MM.1S (cell line): ENCODE measurements around the gene ADGRE1.

Experiments used
- DNase-seq: peaks from one replicate; pipeline ENCODE4 v3.0.0-alpha.2; 2015
- H2AFZ ChIP-seq: fragments of 300-600 bp; sonication (generic); 2 replicates; pipeline ENCODE4 v1.6.0; 2016; ENCODE audit warnings: antibody characterized with exemption, low read length
- H3F3A ChIP-seq: fragments of 300-600 bp; sonication (generic); 2 replicates; pipeline ENCODE4 v1.6.1; 2016; ENCODE audit warnings: mild to moderate bottlenecking, antibody characterized with exemption, low read length, moderate library complexity, mixed read lengths; ENCODE audit not compliant: insufficient read depth
- H3K27ac ChIP-seq: fragments of 300-600 bp; sonication (generic); 2 replicates; pipeline ENCODE4 v1.5.1; 2016; ENCODE audit warnings: mild to moderate bottlenecking, low read length
- H3K27me3 ChIP-seq: fragments of 300-600 bp; sonication (generic); replicated peaks from 2 replicates; pipeline ENCODE4 v1.6.0; 2016; ENCODE audit warnings: low read length; ENCODE audit not compliant: insufficient read depth
- H3K36me3 ChIP-seq: fragments of 300-600 bp; sonication (generic); replicated peaks from 2 replicates; pipeline ENCODE4 v1.6.1; 2016; ENCODE audit warnings: mild to moderate bottlenecking, low read length, mixed read lengths; ENCODE audit not compliant: insufficient read depth
- H3K4me1 ChIP-seq: fragments of 300-600 bp; sonication (generic); 2 replicates; pipeline ENCODE4 v1.6.1; 2016; ENCODE audit warnings: low read length, mixed read lengths
- H3K4me2 ChIP-seq: fragments of 300-600 bp; sonication (generic); 2 replicates; pipeline ENCODE4 v1.6.0; 2016; ENCODE audit warnings: low read depth, low read length
- H3K4me3 ChIP-seq: fragments of 300-600 bp; sonication (generic); 2 replicates; pipeline ENCODE4 v1.5.1; 2016; ENCODE audit warnings: low read length, mixed read lengths
- H3K79me2 ChIP-seq: fragments of 300-600 bp; sonication (generic); 2 replicates; pipeline ENCODE4 v1.6.1; 2016; ENCODE audit warnings: mixed run types, low read length, mixed read lengths
- H3K9ac ChIP-seq: fragments of 300-600 bp; sonication (generic); 2 replicates; pipeline ENCODE4 v1.6.1; 2016; ENCODE audit warnings: low read length, mixed read lengths
- H3K9me2 ChIP-seq: fragments of 300-600 bp; sonication (generic); replicated peaks from 2 replicates; pipeline ENCODE4 v1.6.1; 2016; ENCODE audit warnings: mild to moderate bottlenecking, low read length, mixed read lengths; ENCODE audit not compliant: insufficient read depth
- H3K9me3 ChIP-seq: fragments of 300-600 bp; sonication (generic); replicated peaks from 2 replicates; pipeline ENCODE4 v1.6.1; 2016; ENCODE audit warnings: mild to moderate bottlenecking, low read length, mixed read lengths; ENCODE audit not compliant: insufficient read depth
- H4K20me1 ChIP-seq: fragments of 300-600 bp; sonication (generic); 2 replicates; pipeline ENCODE4 v1.6.1; 2016; ENCODE audit warnings: mild to moderate bottlenecking, low read length, moderate library complexity, mixed read lengths; ENCODE audit not compliant: insufficient read depth
- EZH2 ChIP-seq: fragments of 300-600 bp; sonication (generic); optimal IDR thresholded peaks from 2 replicates; pipeline ENCODE3; 2017; ENCODE audit warnings: low read depth, mild to moderate bottlenecking, antibody characterized with exemption, low read length, mixed read lengths
- EZH2phosphoT487 ChIP-seq: fragments of 300-600 bp; sonication (generic); IDR thresholded peaks from 2 replicates; pipeline ENCODE4 v1.6.1; 2018; ENCODE audit warnings: antibody characterized with exemption, low read length
- TF ChIP-seq, protein P1 (sequence below): fragments of 300-600 bp; sonication (generic); IDR thresholded peaks from 2 replicates; pipeline ENCODE4 v1.5.1; 2016; ENCODE audit warnings: antibody characterized with exemption, low read length, mixed read lengths

Gene ADGRE1

DNA sequence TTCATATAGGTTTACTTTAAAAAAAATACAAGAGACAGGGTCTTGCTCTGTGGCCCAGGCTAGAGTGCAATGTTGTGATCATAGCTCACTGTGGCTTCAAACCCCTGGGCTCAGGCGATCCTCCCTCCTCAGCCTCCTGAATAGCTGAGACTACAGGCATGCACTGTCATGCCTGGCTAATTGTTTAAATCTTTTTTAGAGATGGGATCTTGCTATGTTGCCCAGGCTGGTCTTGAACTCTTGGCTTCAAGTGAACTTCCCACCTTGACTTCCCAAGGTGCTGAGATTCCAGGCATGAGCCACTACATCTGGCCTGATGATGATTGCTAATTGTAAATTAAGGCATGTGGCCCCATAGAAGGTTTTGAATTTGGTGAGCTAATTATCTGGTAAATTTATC is 35.4 kb upstream of the ADGRE1 start:
- H3K9ac ChIP-seq, result no peak overlapping the region
- H3F3A ChIP-seq, result peaks cover 24% of the 10 kb centered on the region
- no peaks in the 10 kb centered on the region for H3K9me3 ChIP-seq
- H3K4me3 ChIP-seq, result no peak overlapping the region
- peaks cover 13% of the 10 kb centered on the region for H3K79me2 ChIP-seq
- TF ChIP-seq EZH2phosphoT487 (no peak), EZH2 (no peak)
- TF ChIP-seq, protein P1, sequence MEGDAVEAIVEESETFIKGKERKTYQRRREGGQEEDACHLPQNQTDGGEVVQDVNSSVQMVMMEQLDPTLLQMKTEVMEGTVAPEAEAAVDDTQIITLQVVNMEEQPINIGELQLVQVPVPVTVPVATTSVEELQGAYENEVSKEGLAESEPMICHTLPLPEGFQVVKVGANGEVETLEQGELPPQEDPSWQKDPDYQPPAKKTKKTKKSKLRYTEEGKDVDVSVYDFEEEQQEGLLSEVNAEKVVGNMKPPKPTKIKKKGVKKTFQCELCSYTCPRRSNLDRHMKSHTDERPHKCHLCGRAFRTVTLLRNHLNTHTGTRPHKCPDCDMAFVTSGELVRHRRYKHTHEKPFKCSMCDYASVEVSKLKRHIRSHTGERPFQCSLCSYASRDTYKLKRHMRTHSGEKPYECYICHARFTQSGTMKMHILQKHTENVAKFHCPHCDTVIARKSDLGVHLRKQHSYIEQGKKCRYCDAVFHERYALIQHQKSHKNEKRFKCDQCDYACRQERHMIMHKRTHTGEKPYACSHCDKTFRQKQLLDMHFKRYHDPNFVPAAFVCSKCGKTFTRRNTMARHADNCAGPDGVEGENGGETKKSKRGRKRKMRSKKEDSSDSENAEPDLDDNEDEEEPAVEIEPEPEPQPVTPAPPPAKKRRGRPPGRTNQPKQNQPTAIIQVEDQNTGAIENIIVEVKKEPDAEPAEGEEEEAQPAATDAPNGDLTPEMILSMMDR, result no peak
- no peak for DNase-seq
- H4K20me1 ChIP-seq, result no peaks in the 10 kb centered on the region
- H3K4me1 ChIP-seq, result peaks cover 27% of the 10 kb centered on the region
- H3K27ac ChIP-seq, result no peak overlapping the region
- no peaks in the 10 kb centered on the region for H3K27me3 ChIP-seq
- H3K9me2 ChIP-seq, result no peaks in the 10 kb centered on the region
- no peak overlapping the region for H3K4me2 ChIP-seq
- H2AFZ ChIP-seq, result no peak overlapping the region
- H3K36me3 ChIP-seq, result peaks cover 19% of the 10 kb centered on the region

DNA sequence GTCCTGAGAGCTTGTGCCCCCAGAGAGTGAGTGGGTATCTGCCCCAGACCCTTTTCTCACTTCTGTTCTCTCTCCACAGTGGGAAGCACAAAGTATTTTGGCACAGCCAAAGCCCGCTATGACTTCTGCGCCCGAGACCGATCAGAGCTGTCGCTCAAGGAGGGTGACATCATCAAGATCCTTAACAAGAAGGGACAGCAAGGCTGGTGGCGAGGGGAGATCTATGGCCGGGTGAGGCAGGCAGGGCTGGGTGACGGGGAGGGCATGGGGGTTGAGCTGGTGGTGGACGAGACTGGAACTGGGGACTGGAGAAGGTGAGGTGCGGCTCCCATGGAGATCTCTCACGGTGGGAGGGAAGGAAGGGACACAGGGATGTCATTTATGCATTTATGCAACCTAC is 33.5 kb upstream of the ADGRE1 start:
- H3K4me1 ChIP-seq, result peaks cover 25% of the 10 kb centered on the region
- no peak overlapping the region for H3K9ac ChIP-seq
- no peaks in the 10 kb centered on the region for H3K9me2 ChIP-seq
- TF ChIP-seq EZH2, result no peak
- H3K27me3 ChIP-seq, result no peaks in the 10 kb centered on the region
- H3K79me2 ChIP-seq, result peaks cover 10% of the 10 kb centered on the region
- no peak overlapping the region for H3K27ac ChIP-seq
- no peak for DNase-seq
- H3F3A ChIP-seq, result peaks cover 13% of the 10 kb centered on the region
- H2AFZ ChIP-seq, result no peak overlapping the region
- H3K4me2 ChIP-seq, result no peak overlapping the region
- H3K36me3 ChIP-seq, result peaks cover 19% of the 10 kb centered on the region
- H3K4me3 ChIP-seq, result no peak overlapping the region
- H3K9me3 ChIP-seq, result no peaks in the 10 kb centered on the region
- no peaks in the 10 kb centered on the region for H4K20me1 ChIP-seq

DNA sequence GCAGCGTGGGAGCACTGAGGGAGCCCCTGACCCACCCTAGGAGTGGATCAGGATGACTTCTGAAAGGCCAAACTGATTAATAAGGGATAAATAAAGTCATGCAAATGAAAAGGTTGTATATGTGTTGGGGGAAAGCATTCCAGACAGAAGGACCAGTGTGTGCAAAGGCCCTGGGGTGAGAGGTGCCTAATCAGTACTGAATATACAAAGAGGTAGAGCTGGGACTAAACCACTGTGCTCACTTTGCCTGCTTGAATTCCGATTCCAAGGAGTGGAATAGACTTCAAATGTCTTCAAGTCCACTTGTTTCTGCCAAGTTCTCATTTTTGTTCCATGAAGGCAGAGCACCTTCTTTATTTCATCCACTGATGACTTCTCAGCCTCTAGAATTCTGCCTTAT is 32.6 kb upstream of the ADGRE1 start:
- peaks cover 10% of the 10 kb centered on the region for H3K79me2 ChIP-seq
- TF ChIP-seq, protein P1, result no peak
- TF ChIP-seq EZH2 (no peak), EZH2phosphoT487 (no peak)
- no peaks in the 10 kb centered on the region for H4K20me1 ChIP-seq
- peaks cover 16% of the 10 kb centered on the region for H3K4me1 ChIP-seq
- H3K27me3 ChIP-seq, result no peaks in the 10 kb centered on the region
- H2AFZ ChIP-seq, result no peak overlapping the region
- H3K9ac ChIP-seq, result no peak overlapping the region
- H3K36me3 ChIP-seq, result peaks cover 19% of the 10 kb centered on the region
- no peaks in the 10 kb centered on the region for H3K9me3 ChIP-seq
- no peak overlapping the region for H3K27ac ChIP-seq
- no peak overlapping the region for H3K4me3 ChIP-seq
- H3K4me2 ChIP-seq, result no peak overlapping the region
- peaks cover 4% of the 10 kb centered on the region for H3F3A ChIP-seq
- no peak for DNase-seq
- H3K9me2 ChIP-seq, result no peaks in the 10 kb centered on the region

DNA sequence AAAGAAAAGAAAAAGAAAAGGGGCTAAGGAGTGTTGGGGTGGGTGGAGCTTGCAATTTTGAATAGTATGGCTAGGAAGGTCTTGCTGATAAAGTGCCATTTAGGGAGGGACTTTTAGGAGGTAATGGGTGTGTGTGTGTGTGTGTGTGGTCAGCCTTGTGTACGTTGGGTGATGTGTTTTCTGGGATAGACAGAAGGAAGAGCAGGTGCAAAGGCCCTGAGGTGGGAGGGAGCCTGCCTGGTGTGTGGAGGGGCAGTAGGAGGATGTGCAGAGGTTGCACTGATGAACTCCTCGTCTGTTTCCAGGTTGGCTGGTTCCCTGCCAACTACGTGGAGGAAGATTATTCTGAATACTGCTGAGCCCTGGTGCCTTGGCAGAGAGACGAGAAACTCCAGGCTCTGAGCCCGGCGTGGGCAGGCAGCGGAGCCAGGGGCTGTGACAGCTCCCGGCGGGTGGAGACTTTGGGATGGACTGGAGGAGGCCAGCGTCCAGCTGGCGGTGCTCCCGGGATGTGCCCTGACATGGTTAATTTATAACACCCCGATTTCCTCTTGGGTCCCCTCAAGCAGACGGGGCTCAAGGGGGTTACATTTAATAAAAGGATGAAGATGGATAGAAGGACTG is 30.5 kb upstream of the ADGRE1 start:
- Histone ChIP-seq H2AFZ (no peak overlapping the region), H3K4me2 (no peak overlapping the region), H3K27ac (no peak overlapping the region), H3K9ac (no peak overlapping the region), H3K4me3 (no peak overlapping the region), H3K9me3 (no peaks in the 10 kb centered on the region), H3K36me3 (peaks cover 11% of the 10 kb centered on the region), H3F3A (peaks cover 13% of the 10 kb centered on the region), H4K20me1 (no peaks in the 10 kb centered on the region), H3K9me2 (no peaks in the 10 kb centered on the region), H3K79me2 (no peaks in the 10 kb centered on the region), H3K4me1 (peaks cover 7% of the 10 kb centered on the region), H3K27me3 (no peaks in the 10 kb centered on the region)
- TF ChIP-seq EZH2phosphoT487 (no peak), EZH2 (no peak)
- TF ChIP-seq, protein P1, result no peak
- DNase-seq, result no peak
